ENCODE results near the gene HSDL1.

HSDL1 gene

DNA sequence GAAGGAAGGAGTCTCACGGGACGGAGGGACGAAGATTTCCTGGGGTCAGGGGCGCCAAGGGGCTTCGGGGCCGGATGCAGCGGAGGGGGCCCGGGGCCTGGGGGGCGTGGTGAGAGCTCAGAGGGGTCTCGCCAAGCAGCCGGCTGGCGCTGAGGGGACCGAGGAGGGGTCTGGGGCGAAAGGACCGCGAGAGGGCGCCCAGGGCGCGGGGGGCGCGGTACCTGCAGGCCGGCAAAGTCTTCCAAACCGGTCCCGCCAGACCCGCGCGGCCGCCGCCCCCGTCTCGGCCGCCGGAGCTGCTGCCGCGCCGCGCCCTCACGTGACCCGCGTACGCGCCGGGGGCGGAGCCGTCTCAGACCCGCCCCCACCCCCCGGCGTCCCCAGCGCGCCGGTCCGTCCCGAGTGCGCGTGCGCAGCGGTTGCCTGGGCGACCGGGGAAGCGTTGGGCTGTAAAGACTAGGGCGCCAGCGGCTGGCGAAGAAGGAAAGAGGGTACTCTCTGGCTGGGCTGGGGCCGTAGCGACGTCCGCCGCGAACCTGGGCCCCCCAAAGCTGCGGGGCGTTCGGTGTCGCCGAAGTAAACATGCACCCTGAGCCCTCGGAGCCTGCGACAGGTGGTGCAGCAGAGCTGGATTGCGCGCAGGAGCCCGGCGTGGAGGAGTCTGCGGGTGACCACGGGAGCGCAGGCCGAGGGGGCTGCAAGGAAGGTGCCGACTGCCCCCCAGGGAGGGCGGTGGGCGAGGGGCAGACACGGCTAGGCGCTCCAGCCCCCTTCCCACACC lies at the start of gene HSDL1, which contains the start of gene DNAAF1:
HSDL1 (minus strand) TSS at position 319 of the 781 bp plus-strand sequence. CDS start 13,856 bp downstream, outside the sequence.
DNAAF1 (plus strand) TSS at position 450 of the 781 bp plus-strand sequence; CDS start at position 583, 133 bp downstream.
- DNase-seq (ENCODE audit: low spot score): peak; percentile 84

GRCh38 chr16:84194018-84194417 lies 49.0 kb upstream of the HSDL1 start:
- no peak for DNase-seq (ENCODE audit: low spot score)

- no peak for DNase-seq (ENCODE audit: low spot score)
These were observed 48.5 kb upstream of the HSDL1 start for GRCh38 chr16:84193480-84193879.

DNA sequence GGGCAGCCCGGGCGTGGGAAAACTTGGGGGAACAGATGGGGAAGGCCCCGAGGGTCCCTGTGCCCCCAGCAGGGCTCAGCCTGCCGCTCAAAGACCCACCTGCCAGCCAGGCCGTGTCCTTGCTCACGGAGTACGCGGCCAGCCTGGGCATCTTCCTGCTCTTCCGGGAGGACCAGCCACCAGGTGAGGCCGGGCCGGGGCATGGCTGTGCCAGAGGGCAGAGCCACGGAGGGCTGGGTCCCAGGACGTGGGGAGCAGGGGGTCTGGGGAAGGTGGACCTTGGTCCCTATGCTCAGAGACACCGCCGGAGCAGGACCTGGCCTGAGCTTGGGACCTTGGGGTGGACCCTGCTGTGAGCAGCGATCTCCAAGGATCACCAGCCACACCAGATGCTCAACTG lies 46.5 kb upstream of the HSDL1 start:
- DNase-seq (ENCODE audit: low spot score): no peak

GRCh38 chr16:84190731-84191388 lies 45.9 kb upstream of the HSDL1 start, which contains the start of gene ADAD2:
ADAD2 (plus strand) TSS chr16:84191157; CDS start chr16:84191231, 74 bp downstream.
- DNase-seq (ENCODE audit: low spot score): no peak

DNA sequence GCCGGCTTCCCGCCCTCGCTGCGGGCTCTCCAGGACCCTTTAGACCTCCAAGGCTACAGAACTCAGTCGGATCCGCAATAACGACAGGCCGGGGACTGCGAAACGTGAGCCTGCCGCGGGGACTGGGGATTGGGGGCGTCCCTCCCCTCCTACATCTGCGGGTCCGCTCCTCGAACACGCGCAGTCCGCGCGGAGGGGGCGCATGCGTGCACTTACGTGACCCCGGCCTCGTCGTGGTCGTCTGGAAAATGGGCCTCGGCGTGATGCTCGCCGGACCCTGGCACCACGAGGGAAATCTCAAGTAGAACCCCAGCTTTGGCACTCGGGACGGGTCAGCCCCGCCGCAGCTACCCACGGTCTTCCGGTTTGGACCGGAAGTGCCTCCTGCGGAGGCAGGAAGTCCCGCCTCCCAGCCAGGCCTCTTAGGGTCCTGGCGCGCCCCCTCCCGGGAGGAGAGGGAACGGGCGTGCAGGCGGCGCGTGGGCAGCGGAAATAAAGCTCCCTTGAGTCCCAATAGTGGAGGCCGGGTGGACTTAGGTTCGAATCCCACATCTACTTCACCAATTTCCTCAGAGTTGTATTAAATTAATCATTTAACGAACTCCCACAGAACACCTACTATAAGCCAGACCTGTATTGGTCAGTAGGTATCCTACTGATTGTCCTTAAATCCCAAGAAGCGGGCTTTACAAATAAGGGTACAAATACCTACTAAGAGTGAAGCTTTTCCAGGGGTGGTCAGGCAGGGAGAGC lies 41.9 kb upstream of the HSDL1 start, which contains the start of gene TAF1C:
TAF1C (minus strand) TSS at position 373 of the 753 bp plus-strand sequence. CDS start 2,069 bp downstream, outside the sequence.
- peak; percentile 92 for DNase-seq (ENCODE audit: low spot score)

- no peak for DNase-seq (ENCODE audit: low spot score)
These were observed 39.8 kb upstream of the HSDL1 start for GRCh38 chr16:84184775-84185174.

- no peak for DNase-seq (ENCODE audit: low spot score)
These were observed 39.1 kb upstream of the HSDL1 start for GRCh38 chr16:84183911-84184591.

GRCh38 chr16:84183572-84183875 lies 38.5 kb upstream of the HSDL1 start:
- DNase-seq (ENCODE audit: low spot score): no peak

GRCh38 chr16:84182680-84183571 lies 37.9 kb upstream of the HSDL1 start:
- no peak for DNase-seq (ENCODE audit: low spot score)

GRCh38 chr16:84182104-84182503 lies 37.1 kb upstream of the HSDL1 start:
- DNase-seq (ENCODE audit: low spot score): no peak

DNA sequence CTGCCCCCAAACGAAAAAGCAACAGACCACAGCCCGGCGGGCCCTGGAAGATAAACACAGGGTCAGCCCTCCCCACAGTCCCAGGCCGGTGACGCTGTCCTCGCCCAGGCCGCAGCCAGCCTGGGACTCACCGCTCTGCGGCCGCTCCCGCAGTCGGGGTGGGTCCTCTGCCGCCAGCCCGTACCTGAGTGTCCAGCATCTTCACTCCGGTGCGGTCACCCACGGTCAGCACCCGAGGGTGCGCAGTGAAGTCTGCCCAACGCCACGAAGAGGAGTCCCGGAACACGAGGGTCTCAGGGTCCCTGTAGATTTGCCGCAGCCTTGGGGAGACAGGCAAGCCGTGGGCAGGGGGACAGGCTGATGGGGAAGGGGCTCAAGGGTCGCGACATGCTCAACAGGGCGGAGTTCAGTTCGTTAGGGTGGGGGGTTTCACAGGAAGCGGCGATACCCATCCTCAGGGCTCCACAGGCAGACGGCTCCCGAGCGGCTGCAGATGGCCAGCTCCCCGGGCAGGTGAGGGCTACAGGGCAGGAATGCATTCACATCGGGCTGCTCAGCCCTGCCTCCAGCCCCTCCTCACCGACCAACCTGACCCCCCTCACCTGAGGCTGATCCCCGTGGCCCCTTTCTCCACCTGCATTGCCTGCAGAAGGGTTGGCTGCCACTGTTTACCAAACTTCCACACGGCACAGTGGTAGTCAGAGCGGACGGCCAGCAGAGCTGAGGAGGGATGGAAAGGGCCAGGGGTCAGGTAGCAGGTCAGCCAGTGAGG lies 36.4 kb upstream of the HSDL1 start:
- DNase-seq (ENCODE audit: low spot score): no peak

DNA sequence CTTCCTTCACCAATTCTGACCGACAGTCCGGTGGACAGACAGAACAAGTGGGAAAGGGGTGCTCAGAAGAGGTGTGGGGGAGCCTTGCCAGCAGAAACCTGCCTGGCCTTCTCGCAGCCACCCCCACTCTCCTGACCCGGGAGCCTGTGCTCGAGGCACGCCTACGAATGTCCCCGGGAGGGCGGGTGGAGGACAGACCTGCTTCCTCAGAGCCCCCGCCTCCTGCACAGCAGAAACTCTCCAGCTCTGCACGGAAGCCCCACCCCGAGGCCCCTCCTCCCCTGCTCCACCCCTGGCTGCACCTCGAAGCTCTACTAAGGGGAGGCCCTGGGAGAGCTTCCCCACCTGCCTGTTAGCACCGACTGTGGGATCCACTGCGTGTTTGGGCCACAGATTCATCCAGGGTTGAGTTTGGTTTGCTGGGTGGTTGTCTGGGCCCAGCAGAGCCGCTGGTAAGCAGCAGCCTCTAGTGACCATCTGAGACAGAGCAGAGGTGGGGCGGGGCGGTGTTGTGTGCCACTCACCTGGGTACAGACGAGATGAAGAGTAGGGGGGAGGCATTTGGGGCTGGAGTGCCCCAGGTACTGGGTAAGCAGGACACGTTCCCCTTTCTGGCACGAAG lies 35.7 kb upstream of the HSDL1 start:
- DNase-seq (ENCODE audit: low spot score): no peak

GRCh38 chr16:84179612-84180320 lies 34.8 kb upstream of the HSDL1 start:
- DNase-seq (ENCODE audit: low spot score): no peak

GRCh38 chr16:84178892-84179611 lies 34.1 kb upstream of the HSDL1 start:
- DNase-seq (ENCODE audit: low spot score): no peak

DNA sequence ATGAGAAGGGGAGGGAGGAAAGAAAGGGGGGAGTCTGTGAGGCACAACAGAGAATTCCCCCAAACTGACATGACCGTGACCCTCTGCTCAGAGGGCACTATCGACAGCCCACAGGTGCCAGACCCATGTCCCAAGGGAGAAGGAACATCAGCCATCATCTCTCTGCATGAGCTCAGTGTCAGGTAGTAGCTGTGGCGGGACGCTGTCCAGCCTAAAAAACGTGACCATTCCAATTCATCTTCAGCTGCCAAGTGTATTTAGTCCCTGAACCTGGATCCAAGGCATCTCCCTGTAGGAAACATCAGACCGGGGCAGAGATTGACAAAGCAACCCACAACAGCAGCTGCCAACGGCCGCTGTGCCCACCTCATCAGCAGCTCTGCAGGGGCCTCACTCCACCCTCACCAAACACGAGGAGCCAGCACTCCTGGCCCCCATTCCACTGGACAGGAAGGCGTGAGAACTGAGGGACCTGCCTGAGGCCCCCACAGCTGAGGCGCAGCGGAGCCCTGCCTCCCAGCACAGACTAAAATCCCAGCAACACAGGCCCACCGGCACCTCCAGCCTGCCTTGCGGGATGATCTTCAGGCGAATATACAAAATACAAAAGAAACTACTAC lies 33.3 kb upstream of the HSDL1 start:
- DNase-seq (ENCODE audit: low spot score): peak; percentile 28

DNA sequence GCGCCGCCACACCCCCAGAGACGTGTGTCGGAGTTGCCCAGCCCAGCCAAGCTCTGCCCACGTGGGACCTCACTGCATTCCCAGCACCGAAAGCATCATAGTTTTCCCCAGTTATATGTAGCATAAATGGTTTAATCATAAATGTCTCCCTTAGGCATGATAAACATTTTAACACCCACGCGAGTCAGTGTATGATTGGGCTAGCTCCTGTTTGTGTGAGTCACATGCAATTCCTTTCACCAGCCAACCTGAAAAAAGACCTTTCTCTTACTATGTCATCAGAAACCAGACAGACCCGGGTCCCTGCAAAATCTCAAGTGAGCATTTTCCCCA lies 32.7 kb upstream of the HSDL1 start:
- no peak for DNase-seq (ENCODE audit: low spot score)

Measured in cerebellar cortex (tissue), 1 donor.